WERI-Rb-1 (cell line): Measurements from ENCODE around the gene OR2T1.
"Not testable (repeated sequence)": the region's sequence is repeated elsewhere in the genome, so short reads cannot be mapped to it uniquely, and the experiment has no call there.

Experiments
- DNase-seq: peaks from one replicate; pipeline ENCODE4 v3.0.0-alpha.2; 2020
- H3K27ac ChIP-seq: fragments of 250-450 bp; sonication (Bioruptor Pico); 2 replicates; pipeline ENCODE4 v1.5.1; 2020; ENCODE audit warnings: mild to moderate bottlenecking, moderate library complexity
- H3K27me3 ChIP-seq: fragments of 250-450 bp; sonication (Bioruptor Pico); 2 replicates; pipeline ENCODE4 v1.5.1; 2021; ENCODE audit warnings: mild to moderate bottlenecking, low read depth, moderate library complexity; ENCODE audit not compliant: insufficient read depth, severe bottlenecking
- H3K36me3 ChIP-seq: fragments of 250-450 bp; sonication (Bioruptor Pico); 2 replicates; pipeline ENCODE4 v1.5.1; 2020; ENCODE audit warnings: mild to moderate bottlenecking, moderate library complexity
- H3K4me3 ChIP-seq: 2 replicates; pipeline ENCODE4 v1.5.1; 2011; ENCODE audit warnings: low read depth, mild to moderate bottlenecking, control low read depth, low read length
- H3K9me3 ChIP-seq: fragments of 250-450 bp; sonication (Bioruptor Pico); 2 replicates; pipeline ENCODE4 v1.5.1; 2021; ENCODE audit warnings: mild to moderate bottlenecking, moderate library complexity; ENCODE audit not compliant: severe bottlenecking
- CTCF ChIP-seq: IDR thresholded peaks from 2 replicates; pipeline ENCODE4 v1.5.1; 2011; ENCODE audit warnings: low read depth, mild to moderate bottlenecking, control low read depth, inconsistent platforms, low read length

The OR2T1 gene

GRCh38 chr1:248404024-248404423 lies 1.2 kb downstream of the OR2T1 start:
- Histone ChIP-seq H3K27ac (no peak overlapping the region), H3K27me3 (peaks cover 38% of the 10 kb centered on the region), H3K4me3 (no peak overlapping the region), H3K36me3 (no peaks in the 10 kb centered on the region), H3K9me3 (peaks cover 14% of the 10 kb centered on the region)
- DNase-seq = no peak
- peak; percentile 15; the same call in 1 of the 2 replicates for TF ChIP-seq CTCF

GRCh38 chr1:248406721-248407692 lies 4.2 kb downstream of the OR2T1 start:
- H3K27me3 ChIP-seq = peaks cover 11% of the 10 kb centered on the region
- DNase-seq = no peak
- H3K4me3 ChIP-seq = no peak overlapping the region
- no peak for TF ChIP-seq CTCF
- H3K27ac ChIP-seq = no peak overlapping the region
- H3K9me3 ChIP-seq = peaks cover 22% of the 10 kb centered on the region
- no peaks in the 10 kb centered on the region for H3K36me3 ChIP-seq

- DNase-seq = no peak
Measured at GRCh38 chr1:248416226-248416625, 13.4 kb downstream of the OR2T1 start.

GRCh38 chr1:248417854-248418253 lies 15.0 kb downstream of the OR2T1 start:
- peaks cover 23% of the 10 kb centered on the region for H3K9me3 ChIP-seq
- TF ChIP-seq CTCF = no peak

More at GRCh38 chr1:248416226-248416625, 13.4 kb downstream of the OR2T1 start:
- H3K4me3 ChIP-seq = no peak overlapping the region
- no peak overlapping the region for H3K27ac ChIP-seq
- peaks cover 26% of the 10 kb centered on the region for H3K27me3 ChIP-seq
- no peaks in the 10 kb centered on the region for H3K36me3 ChIP-seq
- no peak for TF ChIP-seq CTCF
- H3K9me3 ChIP-seq = peaks cover 18% of the 10 kb centered on the region

GRCh38 chr1:248421384-248421783 lies 18.5 kb downstream of the OR2T1 start:
- H3K27me3 ChIP-seq = peaks cover 17% of the 10 kb centered on the region
- no peak for TF ChIP-seq CTCF
- H3K27ac ChIP-seq = no peak overlapping the region
- no peak overlapping the region for H3K4me3 ChIP-seq
- no peaks in the 10 kb centered on the region for H3K36me3 ChIP-seq
- DNase-seq = no peak
- peaks cover 21% of the 10 kb centered on the region for H3K9me3 ChIP-seq

More at GRCh38 chr1:248417854-248418253, 15.0 kb downstream of the OR2T1 start:
- Histone ChIP-seq H3K27ac (no peak overlapping the region), H3K27me3 (peaks cover 23% of the 10 kb centered on the region), H3K4me3 (no peak overlapping the region), H3K36me3 (no peaks in the 10 kb centered on the region)
- no peak for DNase-seq

- H3K27me3 ChIP-seq, H3K27ac ChIP-seq, H3K36me3 ChIP-seq, H3K4me3 ChIP-seq, H3K9me3 ChIP-seq, DNase-seq: not testable (repeated sequence)
Measured at GRCh38 chr1:248427526-248428191, 24.8 kb downstream of the OR2T1 start.

GRCh38 chr1:248428192-248428533 lies 25.3 kb downstream of the OR2T1 start:
- not testable (repeated sequence) for DNase-seq

GRCh38 chr1:248431683-248432082 lies 28.8 kb downstream of the OR2T1 start:
- H3K36me3 ChIP-seq, DNase-seq, H3K4me3 ChIP-seq, H3K9me3 ChIP-seq, H3K27ac ChIP-seq: not testable (repeated sequence)
- H3K27me3 ChIP-seq = peaks cover 10% of the 10 kb centered on the region

More at GRCh38 chr1:248428192-248428533, 25.3 kb downstream of the OR2T1 start:
- not testable (repeated sequence) for H3K36me3 ChIP-seq, H3K4me3 ChIP-seq, H3K27ac ChIP-seq, H3K9me3 ChIP-seq
- peaks cover 11% of the 10 kb centered on the region for H3K27me3 ChIP-seq

- H3K36me3 ChIP-seq, H3K9me3 ChIP-seq, H3K27ac ChIP-seq, H3K4me3 ChIP-seq, DNase-seq: not testable (repeated sequence)
- peaks cover 11% of the 10 kb centered on the region for H3K27me3 ChIP-seq
Measured at GRCh38 chr1:248432201-248432600, 29.4 kb downstream of the OR2T1 start.
